ENCODE results near the gene FMO5.

- TF ChIP-seq FOXK2 (IDR thresholded peaks at IDR 0.05) (no peak), SUZ12 (IDR thresholded peaks at IDR 0.05) (no peak), TARDBP (IDR thresholded peaks at IDR 0.05) (no peak), ZNF384 (IDR thresholded peaks at IDR 0.05) (no peak), BHLHE40 (IDR thresholded peaks at IDR 0.05; ENCODE audit: borderline replicate concordance) (no peak), LEF1 (IDR thresholded peaks at IDR 0.05; ENCODE audit: borderline replicate concordance) (no peak), PKNOX1 (IDR thresholded peaks at IDR 0.05) (no peak), ARNT (IDR thresholded peaks at IDR 0.05) (no peak), FOXM1 (IDR thresholded peaks at IDR 0.05; ENCODE audit: borderline replicate concordance) (no peak), FOXA1 (IDR thresholded peaks at IDR 0.05) (no peak)
These were observed 21.1 kb downstream of the FMO5 start for GRCh38 chr1:147204080-147204479.

Data from HEK293T (cell line).